Hematopoietic multipotent progenitor cell treated with erythropoietin and hydrocortisone succinate and interleukin-3 and kit ligand, for 15 days (in vitro differentiated cells): ENCODE data around the gene GNE.
"Not testable (repeated sequence)": the region's sequence is repeated elsewhere in the genome, so short reads cannot be mapped to it uniquely, and the experiment has no call there.

Experiments used
- DNase-seq: peaks from one replicate; pipeline ENCODE4 v3.0.0-alpha.2; 2015; ENCODE audit warnings: low spot score

The GNE gene, protein sequence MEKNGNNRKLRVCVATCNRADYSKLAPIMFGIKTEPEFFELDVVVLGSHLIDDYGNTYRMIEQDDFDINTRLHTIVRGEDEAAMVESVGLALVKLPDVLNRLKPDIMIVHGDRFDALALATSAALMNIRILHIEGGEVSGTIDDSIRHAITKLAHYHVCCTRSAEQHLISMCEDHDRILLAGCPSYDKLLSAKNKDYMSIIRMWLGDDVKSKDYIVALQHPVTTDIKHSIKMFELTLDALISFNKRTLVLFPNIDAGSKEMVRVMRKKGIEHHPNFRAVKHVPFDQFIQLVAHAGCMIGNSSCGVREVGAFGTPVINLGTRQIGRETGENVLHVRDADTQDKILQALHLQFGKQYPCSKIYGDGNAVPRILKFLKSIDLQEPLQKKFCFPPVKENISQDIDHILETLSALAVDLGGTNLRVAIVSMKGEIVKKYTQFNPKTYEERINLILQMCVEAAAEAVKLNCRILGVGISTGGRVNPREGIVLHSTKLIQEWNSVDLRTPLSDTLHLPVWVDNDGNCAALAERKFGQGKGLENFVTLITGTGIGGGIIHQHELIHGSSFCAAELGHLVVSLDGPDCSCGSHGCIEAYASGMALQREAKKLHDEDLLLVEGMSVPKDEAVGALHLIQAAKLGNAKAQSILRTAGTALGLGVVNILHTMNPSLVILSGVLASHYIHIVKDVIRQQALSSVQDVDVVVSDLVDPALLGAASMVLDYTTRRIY

DNA sequence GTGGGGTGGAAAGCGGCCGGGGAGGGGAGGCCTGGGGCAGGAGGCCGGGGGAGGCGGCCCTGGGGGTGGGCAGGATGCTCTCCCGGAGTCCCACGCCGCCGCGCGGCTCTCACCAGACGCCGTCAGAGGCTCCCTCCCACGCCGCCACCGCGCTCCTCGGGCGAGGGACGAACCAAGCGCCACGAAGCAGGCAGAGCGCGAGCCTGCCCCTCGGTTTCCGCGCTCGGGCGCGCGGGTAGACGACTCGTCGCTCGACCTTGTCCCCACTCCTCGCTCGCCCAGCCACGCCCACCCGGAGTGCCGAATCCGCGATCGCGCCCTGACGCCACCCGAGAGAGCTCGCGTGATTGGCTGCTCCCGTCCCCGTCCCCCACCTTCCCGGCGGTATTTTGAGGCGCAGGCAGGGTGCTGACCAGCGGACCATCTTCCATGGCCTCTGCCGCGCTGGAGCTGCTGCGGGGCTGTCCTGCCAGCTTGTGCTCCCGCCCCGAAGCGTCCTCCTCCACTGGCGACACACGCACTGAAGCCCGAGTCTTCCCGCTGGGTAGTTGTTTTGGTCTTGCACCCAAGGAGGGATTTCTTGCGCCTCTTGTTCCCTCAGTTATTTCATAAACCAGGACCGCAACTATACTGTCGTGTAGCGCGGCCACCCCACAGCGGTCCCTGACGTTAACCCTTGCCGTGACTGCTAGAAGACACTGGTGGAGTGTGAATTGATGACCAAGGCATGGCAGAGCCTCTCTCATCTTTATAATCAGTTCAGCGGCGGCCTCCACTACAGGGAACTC lies at the start of gene GNE:
GNE (minus strand) TSS at position 241 of the 788 bp plus-strand sequence. CDS start 9,093 bp downstream, outside the sequence.
- peak; percentile 92 for DNase-seq

DNA sequence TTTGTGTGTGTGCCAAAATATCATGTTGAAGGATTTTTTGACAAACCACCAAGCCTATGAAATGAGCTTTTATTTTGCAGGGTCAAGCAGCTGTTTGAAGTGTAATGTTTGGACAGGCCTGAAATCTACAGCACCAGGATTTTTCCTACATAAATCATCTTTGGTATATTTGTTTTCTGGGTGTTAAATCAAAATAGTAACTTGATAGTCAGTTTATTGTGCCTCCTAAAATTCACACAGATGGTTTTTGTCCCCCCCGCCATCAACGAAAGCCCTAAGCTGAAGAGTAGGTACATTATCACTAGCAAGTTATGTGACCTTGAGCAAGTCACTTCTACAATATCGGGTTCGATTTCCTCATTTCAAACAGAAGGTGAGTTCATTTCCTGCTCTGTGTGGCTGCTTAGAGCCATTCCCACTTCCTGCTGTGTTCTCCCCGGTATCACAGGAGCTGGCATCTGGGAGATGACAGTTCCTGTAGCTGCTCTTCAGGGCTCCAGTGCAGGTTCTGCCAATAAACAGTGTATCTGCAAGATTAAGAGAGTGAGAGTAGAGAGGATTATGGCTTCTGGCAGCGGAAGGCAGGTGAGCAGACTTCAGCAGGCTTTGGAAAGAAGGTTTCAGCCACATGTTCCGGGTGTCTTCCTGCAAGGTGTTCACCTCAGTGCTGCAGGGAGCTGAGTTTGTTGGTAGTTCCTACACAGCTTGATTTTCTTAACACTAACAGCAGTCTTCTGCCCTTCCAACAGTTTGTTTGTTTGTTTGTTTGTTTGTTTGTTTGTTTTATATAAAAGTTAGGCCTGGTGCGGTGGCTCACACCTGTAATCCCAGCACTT lies 48.4 kb upstream of the GNE start:
- no peak for DNase-seq

DNA sequence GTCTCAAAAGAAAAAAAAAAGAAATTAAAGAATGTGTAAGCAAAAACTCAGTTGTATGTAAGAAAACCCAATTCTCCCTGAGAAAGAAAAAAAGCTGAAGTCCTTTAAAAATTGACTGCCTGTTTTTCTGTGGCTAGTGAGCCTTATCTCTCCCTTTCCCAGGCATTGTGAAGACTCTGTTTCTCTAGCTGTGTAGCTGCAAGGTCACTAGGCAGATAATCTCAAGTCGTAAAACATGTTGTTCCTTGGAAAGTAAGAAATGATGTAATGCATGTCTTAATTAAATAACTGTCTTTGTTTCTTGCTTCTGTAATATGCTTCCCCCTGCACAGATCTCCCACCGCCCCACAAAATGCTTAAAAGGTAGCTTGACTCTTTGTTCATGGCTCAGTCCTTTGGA lies 46.1 kb upstream of the GNE start:
- DNase-seq = not testable (repeated sequence)

DNA sequence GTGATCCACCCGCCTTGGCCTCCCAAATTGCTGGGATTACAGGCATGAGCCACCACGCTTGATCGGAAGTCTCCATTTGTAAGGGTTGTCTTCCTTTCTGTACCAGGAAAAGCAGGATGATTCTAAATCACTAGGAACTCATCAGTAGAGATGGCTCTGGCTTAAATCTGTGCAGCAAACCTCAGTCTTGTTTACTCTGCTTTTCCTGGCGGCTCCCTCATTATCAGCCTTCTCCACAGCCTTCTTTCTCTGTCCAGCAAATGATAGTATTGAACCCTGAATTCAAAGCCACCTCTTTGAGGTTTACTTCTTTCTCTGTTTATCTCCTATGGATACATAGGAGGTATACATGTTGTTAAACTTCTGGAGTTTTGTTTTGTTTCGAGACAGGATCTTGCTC lies 43.0 kb upstream of the GNE start:
- no peak for DNase-seq

DNA sequence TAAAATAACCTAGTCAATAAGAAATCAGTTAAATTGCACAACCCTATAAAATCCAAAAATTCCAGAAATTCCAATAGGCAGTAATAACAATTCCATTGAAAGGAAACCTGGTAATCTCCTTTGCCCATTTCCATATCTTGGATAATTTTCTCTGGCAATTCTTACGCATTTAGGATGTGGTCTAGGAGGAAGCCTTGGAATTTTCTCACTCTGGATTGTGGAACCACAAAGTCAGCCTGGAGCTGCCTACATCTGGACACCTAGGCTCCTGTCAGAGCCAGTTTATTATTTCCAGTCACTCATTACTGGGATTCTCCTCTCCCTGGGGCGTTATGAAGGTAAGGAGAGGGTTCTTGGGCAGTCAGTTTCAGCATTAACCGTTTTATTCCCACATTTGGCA lies 40.3 kb upstream of the GNE start:
- DNase-seq = no peak

DNA sequence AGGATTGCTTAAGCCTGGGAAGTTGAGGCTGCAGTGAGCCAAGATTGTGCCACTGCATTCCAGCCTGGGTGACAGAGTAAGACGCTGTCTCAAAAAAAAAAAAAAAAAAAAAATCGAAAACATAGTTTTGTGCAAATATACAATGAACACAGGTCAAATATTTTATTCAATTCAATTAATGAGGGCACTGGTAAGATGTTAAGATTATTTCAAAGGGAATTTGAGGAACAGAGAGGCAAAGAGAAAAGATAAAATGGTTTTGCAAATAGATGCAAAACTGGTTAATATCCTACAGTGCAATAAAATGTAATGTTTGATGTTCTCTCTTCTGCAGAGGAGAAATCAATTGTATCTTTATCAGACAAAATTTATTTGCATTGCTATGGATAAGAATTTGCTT lies 39.5 kb upstream of the GNE start:
- DNase-seq = no peak

DNA sequence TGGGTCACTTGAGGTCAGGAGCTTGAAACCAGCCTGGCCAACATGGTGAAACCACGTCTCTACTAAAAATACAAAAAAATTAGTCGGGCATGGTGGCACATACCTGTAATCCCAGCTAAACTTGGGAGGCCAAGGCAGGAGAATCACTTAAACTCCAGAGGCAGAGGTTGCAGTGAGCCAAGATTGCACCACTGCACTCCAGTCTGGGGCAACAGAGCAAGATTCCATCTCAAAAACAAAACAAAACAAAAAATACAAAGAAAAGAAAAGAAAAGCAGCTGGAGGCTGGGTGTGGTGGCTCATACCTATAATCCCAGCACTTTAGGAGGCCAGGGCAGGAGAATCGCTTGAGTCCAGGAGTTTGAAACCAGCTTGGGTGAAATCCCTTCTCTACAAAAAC lies 36.7 kb upstream of the GNE start:
- not testable (repeated sequence) for DNase-seq

DNA sequence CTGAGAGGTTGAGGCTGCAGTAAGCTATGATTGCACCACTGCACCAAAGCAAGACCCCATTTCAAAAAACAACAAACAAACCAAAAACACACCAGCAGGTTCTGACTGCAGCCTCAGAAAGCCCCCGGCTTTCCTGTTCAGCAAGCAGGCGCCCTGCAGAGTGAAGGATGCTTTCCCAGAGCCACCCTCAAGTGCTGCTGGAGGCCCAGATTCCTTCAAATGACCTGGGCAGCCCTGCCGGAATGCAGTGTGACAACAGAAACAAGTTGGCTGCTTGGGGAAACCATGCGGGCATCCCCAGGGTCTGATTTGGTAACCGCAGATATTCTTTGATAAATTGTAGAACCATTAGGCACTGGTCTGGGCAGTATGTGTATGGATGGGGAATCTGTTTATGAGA lies 35.7 kb upstream of the GNE start:
- no peak for DNase-seq

DNA sequence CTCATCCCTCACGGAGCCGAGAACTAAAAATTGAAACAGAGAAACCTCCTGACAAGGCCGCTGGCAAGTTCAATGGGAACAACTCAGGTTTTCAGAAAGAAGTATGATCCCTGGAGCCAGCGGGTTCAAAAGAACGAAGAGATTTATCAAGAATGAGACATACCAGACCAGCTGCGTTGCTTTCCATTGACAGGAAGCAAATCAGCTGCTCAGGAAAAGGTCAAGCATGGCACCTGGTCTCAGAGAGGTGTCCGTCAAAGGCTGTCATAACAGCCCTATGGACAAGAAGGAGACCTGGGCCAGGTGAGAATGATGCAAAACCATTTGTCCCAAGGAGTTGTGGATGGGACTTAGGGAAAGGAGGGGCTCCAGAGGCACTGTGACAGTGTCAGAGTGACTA lies 34.9 kb upstream of the GNE start:
- no peak for DNase-seq

DNA sequence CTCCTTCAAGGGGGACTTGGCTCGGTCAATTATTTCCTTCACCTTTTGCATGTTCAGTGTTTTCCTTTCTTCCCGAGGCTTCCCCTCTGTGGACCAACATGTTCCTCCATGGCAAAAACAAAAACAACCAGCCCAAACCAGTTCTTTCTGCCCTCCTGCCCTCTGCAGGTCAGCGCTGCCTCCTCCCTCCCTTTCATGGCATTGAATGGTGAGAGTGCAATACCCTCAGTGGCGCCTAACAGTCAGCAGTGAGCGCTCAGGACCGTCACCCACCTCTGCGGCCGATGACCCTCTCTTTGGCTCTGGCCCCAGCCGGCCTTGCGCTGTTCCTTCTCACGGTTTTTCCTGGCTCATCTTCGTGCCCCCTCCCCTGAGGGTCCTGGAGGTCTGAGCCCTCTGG lies 34.4 kb upstream of the GNE start:
- DNase-seq = no peak

DNA sequence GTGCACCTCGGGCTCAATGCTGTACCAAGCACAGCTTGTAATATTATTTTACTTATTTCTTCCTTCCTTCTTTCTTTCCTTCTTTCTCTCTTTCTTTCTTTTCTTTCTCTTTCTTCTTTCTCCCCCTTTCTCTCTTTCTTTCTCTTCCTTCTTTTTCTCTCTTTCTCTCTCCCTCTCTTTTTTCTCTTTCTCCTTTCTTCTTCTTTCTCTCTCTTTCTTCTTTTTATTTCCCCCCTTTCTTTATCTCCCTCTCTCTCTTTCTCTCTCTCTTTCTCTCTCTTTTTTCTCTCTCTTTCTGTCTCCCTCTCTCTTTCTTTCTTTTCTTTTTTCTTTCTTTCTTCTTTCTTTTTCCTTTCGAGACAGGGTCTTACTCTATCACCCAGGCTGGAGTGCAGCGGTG lies 32.7 kb upstream of the GNE start:
- no peak for DNase-seq

DNA sequence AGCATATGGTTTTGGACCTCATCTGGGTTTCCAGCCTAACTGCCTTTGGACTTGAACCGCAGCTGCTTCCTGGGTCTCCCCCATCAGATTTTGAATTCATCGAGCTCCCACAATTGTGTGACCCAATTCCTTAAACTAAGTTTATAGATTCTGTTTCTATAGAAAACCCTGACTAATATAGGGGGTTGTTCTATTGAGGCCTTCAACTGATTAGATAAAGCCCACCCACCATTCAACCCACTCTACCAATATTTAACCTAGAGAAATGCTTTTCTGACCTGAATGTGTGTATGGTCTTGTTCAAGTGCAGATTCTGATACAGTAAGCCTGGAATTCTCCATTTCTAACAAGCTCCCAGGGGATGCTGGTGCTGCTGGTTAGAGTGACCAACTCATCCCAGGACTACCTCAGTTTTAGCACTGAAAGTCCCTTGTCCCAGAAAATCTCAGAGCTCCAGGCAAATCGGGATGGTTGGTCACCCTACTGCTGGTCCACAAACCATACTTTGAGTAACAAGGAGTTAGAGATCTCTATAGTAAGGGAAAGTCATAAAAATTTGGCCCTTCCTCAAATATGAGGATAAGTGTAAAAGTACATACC lies 31.7 kb upstream of the GNE start:
- DNase-seq = no peak

DNA sequence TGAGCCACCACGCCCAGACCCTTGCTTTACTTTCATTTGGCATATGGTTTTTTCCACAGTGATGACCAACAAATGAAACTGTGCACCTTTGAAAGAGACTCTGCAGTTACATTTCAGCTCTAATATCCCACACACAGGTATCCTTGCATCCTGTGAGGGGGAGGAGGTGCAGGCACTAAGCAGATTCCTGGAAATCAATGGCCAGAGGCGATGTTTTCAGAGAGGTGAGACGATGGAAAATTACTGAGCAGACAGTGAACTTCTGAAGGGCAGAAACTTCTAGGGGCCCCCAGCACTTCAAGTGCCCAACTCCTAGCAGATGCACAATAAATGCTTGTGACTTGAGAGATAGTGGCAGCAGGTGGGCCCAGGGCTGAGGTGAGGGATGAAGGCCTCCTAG lies 29.8 kb upstream of the GNE start:
- DNase-seq = no peak

DNA sequence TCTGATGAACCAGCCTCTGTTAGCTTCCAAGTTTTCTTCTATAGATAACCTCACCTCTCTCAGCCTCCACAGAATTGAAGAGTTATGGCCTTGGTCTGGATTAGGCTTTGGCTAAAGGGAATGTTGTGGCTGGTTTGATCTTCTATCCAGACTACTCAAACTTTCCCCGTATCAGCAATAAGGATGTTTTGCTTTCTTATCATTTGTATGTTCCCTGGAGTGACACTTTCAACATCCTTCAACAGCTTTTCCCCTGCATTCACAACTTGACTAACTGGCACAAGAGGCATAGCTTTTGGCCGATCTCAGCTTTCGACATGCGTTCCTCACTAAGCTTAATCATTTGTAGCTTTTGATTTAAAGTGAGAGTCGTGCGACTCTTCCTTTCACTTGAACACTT lies 28.1 kb upstream of the GNE start:
- DNase-seq = no peak

DNA sequence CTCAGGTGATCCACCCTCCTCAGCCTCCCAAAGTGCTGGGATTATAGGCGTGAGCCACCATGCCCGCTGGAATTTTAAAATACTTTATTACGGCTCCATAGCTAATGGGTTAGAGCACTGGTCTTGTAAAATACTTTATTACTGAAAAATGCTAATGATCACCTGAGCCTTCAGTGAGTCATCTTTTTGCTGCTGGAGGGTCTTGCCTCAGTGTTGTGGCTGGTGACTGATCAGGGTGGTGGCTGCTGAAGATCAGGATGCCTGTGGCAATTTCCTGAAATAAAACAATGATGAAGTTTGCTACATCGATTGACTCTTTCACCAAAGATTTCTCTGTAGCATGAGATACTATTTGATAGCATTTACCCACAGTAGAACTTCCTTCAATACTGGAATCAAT lies 26.0 kb upstream of the GNE start:
- DNase-seq = no peak

DNA sequence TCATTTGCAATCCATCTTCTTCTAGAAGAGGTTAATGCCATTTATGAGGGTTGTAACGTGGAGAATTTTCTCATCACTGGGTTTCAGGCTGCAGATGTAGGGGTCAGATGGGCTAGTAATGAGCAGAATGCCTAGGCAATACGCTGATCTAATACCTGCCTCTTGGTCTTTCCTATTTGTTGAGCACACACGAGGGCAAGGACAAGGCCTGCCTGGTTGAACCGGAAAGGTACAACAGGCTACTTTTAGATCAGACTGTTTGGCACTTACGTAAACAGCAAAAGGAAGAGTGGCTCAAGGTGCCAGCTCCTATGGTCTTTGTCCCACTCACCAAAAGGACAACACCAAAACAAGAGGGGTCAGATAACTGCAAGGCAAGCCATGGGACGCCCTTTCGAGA lies 24.0 kb upstream of the GNE start:
- no peak for DNase-seq

DNA sequence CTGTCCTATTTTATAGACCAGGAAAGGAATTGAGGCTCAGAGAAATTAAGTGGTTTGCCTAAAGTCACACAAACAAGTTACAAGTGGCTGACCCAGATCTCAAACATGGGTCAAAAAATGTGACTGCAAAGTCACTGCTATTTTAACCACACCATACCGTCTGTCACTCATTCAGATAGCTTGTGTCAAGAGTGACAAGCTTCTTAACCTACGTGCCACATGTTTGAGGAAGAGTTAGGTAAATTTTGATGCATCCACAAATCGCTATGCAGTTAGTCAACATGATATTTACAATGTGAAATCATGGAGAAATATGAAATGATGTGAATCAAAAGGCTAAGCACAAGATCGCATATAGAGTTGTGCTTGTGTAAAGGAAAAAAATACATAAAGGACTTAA lies 22.7 kb upstream of the GNE start:
- no peak for DNase-seq

DNA sequence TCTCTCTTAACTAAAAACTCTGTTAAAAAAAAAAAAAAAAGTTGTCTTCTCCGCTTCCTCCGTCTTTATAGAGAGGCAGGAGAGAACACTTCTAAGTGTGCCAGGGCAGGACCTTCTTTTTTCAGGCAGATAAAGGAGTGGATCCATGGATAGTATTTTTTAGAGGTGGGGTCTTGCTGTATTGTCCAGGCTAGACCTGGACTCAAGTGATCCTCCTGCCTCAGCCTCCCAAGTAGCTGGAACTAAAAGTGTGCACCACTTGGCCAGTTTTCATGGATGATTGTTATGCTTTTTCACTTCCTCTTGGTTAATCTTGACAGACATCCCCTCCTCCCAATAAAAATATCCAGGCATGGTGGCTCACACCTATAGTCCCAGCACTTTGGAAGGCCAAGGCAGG lies 20.0 kb upstream of the GNE start:
- no peak for DNase-seq

DNA sequence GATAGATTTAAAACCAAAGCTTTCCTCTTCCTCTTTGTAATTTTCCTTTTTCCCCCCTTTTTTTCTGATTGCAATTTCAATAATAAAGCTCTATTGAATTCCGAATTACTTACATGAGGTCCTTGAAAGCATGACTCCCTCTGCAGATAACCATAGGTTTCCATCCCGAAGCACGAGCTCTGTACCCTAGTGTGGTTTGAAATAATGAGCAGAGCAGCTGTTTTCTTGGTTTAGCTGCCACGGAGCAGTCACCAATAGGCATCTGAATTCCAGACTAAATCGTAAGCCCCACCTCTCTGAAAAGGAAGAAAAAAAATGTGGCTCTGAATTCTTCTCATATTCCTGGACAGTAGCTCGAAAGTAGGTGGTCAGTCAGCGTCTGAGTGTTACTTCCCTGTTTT lies 18.5 kb upstream of the GNE start:
- no peak for DNase-seq

DNA sequence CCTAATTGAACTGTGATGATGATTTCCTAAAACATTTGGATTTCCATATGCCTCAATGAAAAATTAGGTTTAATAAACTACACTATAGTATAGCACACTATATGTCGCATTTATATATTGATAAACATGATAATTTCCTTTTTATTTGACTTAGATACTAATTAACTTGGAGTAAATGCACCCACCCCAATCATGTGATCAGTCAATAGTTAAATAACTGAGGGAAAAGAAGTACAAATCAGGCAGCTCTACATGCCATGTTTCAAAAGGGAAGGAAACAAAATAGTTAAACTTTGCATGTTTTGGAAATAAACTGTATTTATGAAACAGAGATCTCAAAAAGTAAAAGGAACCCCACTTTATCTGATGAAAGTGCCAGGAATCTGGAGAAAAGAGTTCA lies 18.0 kb upstream of the GNE start:
- no peak for DNase-seq

DNA sequence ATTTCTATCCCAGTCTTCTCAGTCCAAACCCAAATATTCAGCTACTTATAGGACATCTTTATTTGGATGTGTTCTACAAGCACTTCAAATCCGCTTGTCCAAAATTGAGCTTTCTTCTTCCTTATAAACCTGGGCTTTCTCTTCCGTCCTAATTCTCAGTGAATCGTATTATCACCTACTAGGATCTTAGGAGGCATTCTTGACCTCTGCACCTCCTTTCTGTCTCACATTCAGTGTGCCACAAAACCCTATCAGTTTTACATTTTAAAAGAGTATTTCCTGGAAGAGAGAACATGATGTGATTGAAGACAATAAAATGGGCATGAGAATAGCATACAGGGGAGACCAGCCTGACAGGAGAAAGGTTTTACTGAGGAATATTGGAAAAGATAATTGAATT lies 16.8 kb upstream of the GNE start:
- no peak for DNase-seq

DNA sequence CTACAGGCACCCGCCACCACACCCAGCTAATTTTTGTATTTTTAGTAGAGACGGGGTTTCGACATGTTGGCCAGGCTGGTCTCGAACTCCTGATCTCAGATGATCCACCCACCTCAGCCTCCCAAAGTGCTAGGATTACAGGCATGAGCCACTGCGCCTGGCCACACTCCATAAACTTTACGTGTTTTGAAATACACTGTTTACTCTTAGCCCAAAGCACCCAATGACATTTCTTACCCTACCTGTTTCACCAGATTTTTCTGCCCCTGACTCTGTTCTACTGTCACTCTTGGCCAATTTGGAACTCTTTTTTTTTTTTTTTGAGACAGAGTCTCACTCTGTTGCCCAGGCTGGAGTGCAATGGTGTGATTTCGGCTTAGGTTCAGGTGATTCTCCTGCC lies 15.1 kb upstream of the GNE start:
- not testable (repeated sequence) for DNase-seq
